Osteocyte (in vitro differentiated cells): ENCODE measurements around the gene SSTR4. TPM values are rescaled to one million over a fixed set of nuclear protein-coding genes. Genes with fewer than 3 reads are reported as not detected.
"Not testable (repeated sequence)": the region's sequence is repeated elsewhere in the genome, so short reads cannot be mapped to it uniquely, and the experiment has no call there.

Experiments
- DNase-seq: peaks from one replicate; pipeline ENCODE4 v3.0.0; 2021; ENCODE audit warnings: mixed read lengths; ENCODE audit not compliant: unreplicated experiment; ENCODE audit errors: extremely low spot score
- H3K27ac Mint-ChIP-seq: one replicate; pipeline ENCODE4 v1.8.0; 2021; ENCODE audit warnings: mild to moderate bottlenecking, mixed read lengths; ENCODE audit not compliant: unreplicated experiment
- H3K27me3 Mint-ChIP-seq: one replicate; pipeline ENCODE4 v1.8.0; 2021; ENCODE audit warnings: mixed read lengths; ENCODE audit not compliant: unreplicated experiment
- H3K36me3 Mint-ChIP-seq: one replicate; pipeline ENCODE4 v1.8.0; 2021; ENCODE audit warnings: mixed read lengths; ENCODE audit not compliant: unreplicated experiment
- H3K4me1 Mint-ChIP-seq: one replicate; pipeline ENCODE4 v1.8.0; 2021; ENCODE audit warnings: mixed read lengths; ENCODE audit not compliant: unreplicated experiment
- H3K4me3 Mint-ChIP-seq: one replicate; pipeline ENCODE4 v1.8.0; 2021; ENCODE audit warnings: mild to moderate bottlenecking, moderate library complexity, mixed read lengths; ENCODE audit not compliant: unreplicated experiment
- H3K9me3 Mint-ChIP-seq: one replicate; pipeline ENCODE4 v1.8.0; 2021; ENCODE audit warnings: mixed read lengths; ENCODE audit not compliant: unreplicated experiment
- total RNA-seq: library from RNA; stranded (reverse); gene quantifications from 2 replicates; pipeline ENCODE4 v1.2.1, GENCODE V29; 2021
- TF ChIP-seq, protein P1 (sequence below): fragments of 200-600 bp; sonication (generic); IDR thresholded peaks from 2 replicates; pipeline ENCODE4 v1.5.0; 2021; ENCODE audit warnings: antibody characterized with exemption, mild to moderate bottlenecking, moderate library complexity

Gene SSTR4
- total RNA-seq, 1 donor from 2014 or later: not detected

DNA sequence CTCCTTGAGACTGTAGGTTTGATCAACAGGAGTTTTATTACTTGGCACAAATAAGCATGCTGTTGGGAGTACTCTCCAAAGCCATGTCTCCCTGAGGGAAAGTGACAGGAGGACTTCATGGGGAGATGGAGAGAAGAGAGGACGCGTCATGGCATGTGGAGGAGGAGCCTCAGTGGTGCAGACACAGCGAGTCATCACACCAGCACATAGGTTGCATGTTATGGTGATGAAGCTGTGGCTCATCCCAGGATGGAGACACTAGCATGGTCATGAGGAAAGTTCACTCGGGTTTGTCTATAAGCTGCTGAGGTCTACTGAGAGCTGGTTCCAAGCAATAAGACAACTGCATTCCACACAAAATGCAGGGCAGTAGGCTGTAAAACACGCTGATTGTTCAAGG, 13.2 kb upstream of the SSTR4 start:
- H3K4me1 Mint-ChIP-seq: no peaks in the 10 kb centered on the region
- no peaks in the 10 kb centered on the region for H3K27me3 Mint-ChIP-seq
- H3K27ac Mint-ChIP-seq: no peak overlapping the region
- H3K36me3 Mint-ChIP-seq: no peaks in the 10 kb centered on the region
- H3K9me3 Mint-ChIP-seq: no peaks in the 10 kb centered on the region
- DNase-seq: no peak
- TF ChIP-seq, protein P1, sequence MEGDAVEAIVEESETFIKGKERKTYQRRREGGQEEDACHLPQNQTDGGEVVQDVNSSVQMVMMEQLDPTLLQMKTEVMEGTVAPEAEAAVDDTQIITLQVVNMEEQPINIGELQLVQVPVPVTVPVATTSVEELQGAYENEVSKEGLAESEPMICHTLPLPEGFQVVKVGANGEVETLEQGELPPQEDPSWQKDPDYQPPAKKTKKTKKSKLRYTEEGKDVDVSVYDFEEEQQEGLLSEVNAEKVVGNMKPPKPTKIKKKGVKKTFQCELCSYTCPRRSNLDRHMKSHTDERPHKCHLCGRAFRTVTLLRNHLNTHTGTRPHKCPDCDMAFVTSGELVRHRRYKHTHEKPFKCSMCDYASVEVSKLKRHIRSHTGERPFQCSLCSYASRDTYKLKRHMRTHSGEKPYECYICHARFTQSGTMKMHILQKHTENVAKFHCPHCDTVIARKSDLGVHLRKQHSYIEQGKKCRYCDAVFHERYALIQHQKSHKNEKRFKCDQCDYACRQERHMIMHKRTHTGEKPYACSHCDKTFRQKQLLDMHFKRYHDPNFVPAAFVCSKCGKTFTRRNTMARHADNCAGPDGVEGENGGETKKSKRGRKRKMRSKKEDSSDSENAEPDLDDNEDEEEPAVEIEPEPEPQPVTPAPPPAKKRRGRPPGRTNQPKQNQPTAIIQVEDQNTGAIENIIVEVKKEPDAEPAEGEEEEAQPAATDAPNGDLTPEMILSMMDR: no peak
- H3K4me3 Mint-ChIP-seq: no peak overlapping the region

DNA sequence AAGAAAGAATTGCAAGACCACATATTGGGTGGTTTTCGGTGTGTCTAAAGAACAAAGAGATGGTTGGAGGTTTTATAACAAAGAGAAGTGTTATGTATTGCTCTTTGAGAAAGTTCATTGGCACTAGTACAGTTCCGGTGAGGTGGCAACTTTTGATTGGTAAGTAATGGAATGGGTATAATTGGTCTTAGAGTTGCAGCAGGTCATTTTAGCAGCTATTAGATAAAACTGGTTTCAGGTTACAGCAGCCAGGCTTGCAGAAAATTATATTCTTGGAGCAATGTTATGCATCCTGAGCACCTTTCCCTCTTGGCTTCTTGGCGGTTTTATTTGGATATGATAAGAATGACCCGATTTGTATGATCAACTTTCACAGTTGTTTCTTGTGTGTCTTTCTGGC, 12.3 kb upstream of the SSTR4 start:
- no peaks in the 10 kb centered on the region for H3K27me3 Mint-ChIP-seq
- no peaks in the 10 kb centered on the region for H3K9me3 Mint-ChIP-seq
- H3K27ac Mint-ChIP-seq: no peak overlapping the region
- H3K4me1 Mint-ChIP-seq: no peaks in the 10 kb centered on the region
- no peaks in the 10 kb centered on the region for H3K36me3 Mint-ChIP-seq
- DNase-seq: no peak
- TF ChIP-seq, protein P1: no peak
- no peak overlapping the region for H3K4me3 Mint-ChIP-seq

DNA sequence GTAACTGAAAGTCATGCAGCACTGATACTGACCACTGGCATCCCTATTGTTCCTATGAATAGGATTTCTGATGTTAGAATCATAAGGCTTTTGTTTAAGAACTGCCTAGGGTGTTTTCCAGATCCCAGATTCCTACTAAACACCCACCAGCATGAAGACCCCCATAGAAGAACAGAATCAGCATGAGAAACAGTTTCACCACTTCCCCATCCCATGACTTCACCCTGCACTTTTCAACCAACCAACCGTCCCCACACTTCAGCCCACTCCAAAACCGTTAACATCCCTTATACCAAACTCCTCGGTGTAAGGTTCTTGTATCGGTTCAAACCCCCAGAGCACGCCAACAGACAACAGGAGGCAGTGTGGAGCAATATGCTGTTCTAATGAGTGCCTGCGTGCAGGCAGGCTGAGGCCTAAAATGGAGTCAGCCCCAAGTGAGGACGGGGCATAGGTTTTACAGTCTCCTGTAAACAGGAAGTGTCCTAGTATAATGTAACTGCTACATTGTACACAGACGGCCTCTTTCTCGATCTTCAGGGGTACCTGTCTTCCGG, 11.4 kb upstream of the SSTR4 start:
- no peak for DNase-seq
- Mint-ChIP-seq H3K4me3 (no peak overlapping the region), H3K36me3 (no peaks in the 10 kb centered on the region), H3K9me3 (no peaks in the 10 kb centered on the region), H3K4me1 (no peaks in the 10 kb centered on the region), H3K27me3 (no peaks in the 10 kb centered on the region), H3K27ac (no peak overlapping the region)
- TF ChIP-seq, protein P1: no peak

DNA sequence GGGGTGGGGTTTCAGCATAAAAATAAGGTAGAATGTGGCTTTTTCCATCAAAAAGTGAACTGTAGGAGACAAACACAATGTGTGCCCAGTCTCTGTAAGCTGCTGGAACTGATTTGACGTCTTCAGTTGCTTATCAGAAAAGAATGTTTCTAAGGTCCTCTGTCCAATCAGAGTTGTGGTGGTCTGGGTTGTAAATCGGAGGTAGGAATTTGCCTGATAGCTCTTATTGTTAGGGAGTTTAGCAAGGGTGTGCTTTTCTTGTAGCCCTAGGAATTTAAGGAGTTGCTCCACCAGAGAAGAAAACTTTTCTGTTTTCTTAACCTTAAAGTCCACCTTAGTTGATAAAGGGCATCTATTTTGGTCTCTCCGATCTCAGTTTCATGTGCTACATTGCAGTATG, 10.4 kb upstream of the SSTR4 start:
- no peak overlapping the region for H3K27ac Mint-ChIP-seq

DNA sequence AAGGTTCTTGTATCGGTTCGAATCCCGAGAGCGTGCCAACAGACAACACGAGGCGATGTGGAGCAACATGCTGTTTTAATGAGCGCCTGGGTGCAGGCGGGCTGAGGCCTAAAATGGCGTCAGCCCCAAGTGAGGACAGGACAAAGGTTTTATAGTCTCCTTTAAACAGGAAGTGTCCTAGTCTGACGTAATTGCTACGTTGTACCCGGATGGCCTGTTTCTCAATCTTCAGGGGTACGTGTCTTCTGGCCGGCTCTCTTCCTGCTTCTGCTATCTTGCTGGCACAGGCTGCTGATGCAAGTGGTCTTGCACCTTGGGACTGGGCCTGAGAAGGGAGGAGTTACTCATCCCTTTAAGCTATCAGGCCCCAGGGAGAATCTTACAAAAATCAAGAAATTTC, 9.6 kb upstream of the SSTR4 start:
- not testable (repeated sequence) for DNase-seq, H3K27ac Mint-ChIP-seq, H3K27me3 Mint-ChIP-seq, H3K36me3 Mint-ChIP-seq, H3K4me3 Mint-ChIP-seq, H3K9me3 Mint-ChIP-seq, H3K4me1 Mint-ChIP-seq

More for the DNA sequence above, 10.4 kb upstream of the SSTR4 start:
- DNase-seq: no peak
- H3K36me3 Mint-ChIP-seq: no peaks in the 10 kb centered on the region
- no peaks in the 10 kb centered on the region for H3K4me1 Mint-ChIP-seq
- TF ChIP-seq, protein P1: no peak
- no peaks in the 10 kb centered on the region for H3K9me3 Mint-ChIP-seq
- H3K4me3 Mint-ChIP-seq: no peak overlapping the region
- no peaks in the 10 kb centered on the region for H3K27me3 Mint-ChIP-seq

DNA sequence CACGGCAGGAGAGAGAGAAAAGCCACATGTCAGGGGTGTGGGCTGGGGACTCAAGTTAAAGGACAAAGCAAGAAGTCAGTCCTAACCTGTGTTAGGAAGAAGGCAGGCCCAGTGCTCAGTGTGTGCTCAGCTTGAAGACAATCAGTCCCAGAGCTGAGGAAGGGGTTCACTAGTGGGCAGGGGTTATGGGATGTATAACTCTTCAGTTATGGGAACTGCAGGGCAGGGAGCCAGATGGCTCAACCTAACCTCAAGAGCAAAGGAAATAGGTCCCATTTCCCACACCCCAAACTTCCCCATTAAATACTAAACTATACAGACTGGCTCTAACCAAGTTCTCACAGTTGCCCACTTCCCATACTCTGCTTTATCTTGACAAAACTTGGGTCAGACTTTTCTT, 7.4 kb upstream of the SSTR4 start:
- H3K9me3 Mint-ChIP-seq: no peaks in the 10 kb centered on the region
- no peaks in the 10 kb centered on the region for H3K27me3 Mint-ChIP-seq
- H3K4me1 Mint-ChIP-seq: peaks cover 1% of the 10 kb centered on the region
- TF ChIP-seq, protein P1: no peak
- DNase-seq: no peak
- H3K4me3 Mint-ChIP-seq: no peak overlapping the region
- H3K27ac Mint-ChIP-seq: no peak overlapping the region
- no peaks in the 10 kb centered on the region for H3K36me3 Mint-ChIP-seq
